ENCODE measurements around the gene CD27.

The CD27 gene

DNA sequence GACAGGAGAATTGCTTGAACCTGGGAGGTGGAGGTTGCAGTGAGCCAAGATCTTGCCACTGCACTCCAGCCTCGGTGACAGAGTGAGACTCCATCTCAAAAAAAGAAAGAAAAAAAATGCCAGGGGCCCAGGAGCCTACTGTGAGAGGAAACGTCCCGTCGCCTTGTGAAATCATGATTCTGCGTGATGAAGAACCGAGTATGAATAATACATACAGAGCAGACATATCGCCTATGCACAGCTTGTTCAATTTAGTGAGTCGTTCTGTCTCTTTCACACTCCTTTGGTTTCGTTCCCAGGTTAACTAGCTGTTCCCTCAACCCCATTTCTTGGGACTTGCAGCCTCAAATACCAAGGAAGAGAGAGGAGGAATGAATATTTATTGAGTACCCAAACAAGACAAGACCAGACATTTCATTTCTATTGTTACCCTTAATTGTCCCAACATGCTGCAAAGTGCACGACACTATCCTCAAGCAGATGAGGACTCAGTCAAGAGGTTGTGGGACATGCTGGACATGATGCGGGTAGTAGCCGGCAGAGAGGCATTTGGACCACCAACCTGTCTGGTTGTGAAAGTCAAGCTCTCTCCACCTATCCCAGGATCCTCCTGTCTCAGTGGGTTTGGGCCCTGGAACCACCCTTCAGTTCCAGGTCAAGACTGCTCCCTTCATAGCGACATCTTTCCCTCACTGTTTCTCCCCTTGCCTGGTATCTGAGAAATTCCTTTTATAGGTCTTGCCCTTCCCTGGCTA is 8.6 kb upstream of the CD27 start:
- Histone ChIP-seq H3K4me1 (ENCODE audit: control insufficient read depth, insufficient read depth, low read length, unreplicated experiment) (peaks cover 6% of the 10 kb centered on the region), H2AFZ (ENCODE audit: low read length, unreplicated experiment) (no peak overlapping the region), H3K79me2 (ENCODE audit: control insufficient read depth, insufficient read depth, low read length, unreplicated experiment) (no peaks in the 10 kb centered on the region), H3K36me3 (ENCODE audit: insufficient read depth, low read length) (no peaks in the 10 kb centered on the region), H3K27ac (ENCODE audit: low read depth, low read length) (no peak overlapping the region), H3K4me3 (ENCODE audit: low read depth, low read length) (no peak overlapping the region), H3K27me3 (ENCODE audit: insufficient read depth, low read length) (no peaks in the 10 kb centered on the region)

- no peaks in the 10 kb centered on the region for H3K79me2 ChIP-seq (ENCODE audit: control insufficient read depth, insufficient read depth, low read length, unreplicated experiment)
- no peak overlapping the region for H2AFZ ChIP-seq (ENCODE audit: low read length, unreplicated experiment)
- H3K4me1 ChIP-seq (ENCODE audit: control insufficient read depth, insufficient read depth, low read length, unreplicated experiment) = no peaks in the 10 kb centered on the region
- no peaks in the 10 kb centered on the region for H3K27me3 ChIP-seq (ENCODE audit: insufficient read depth, low read length)
- H3K4me3 ChIP-seq (ENCODE audit: low read depth, low read length) = no peak overlapping the region
- H3K27ac ChIP-seq (ENCODE audit: low read depth, low read length) = no peak overlapping the region
- H3K36me3 ChIP-seq (ENCODE audit: insufficient read depth, low read length) = no peaks in the 10 kb centered on the region
These were observed 7.2 kb upstream of the CD27 start for GRCh38 chr12:6437586-6437985.

DNA sequence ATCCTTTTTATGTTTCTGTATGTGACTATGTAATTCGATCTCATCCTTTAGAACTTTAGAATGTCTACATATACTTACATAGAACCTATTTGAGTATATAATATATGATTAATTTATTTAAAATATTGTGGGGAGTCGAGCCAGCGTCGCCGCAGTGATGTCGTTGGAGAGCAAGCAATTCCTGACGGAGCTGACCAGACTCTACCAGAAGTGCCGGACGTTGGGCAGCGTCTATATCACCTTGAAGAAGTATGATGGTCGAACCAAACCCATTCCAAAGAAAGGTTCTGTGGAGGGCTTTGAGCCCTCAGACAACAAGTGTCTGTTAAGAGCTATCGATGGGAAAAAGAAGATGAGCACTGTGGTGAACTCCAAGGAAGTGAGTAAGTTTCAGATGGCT is 6.4 kb upstream of the CD27 start:
- H3K79me2 ChIP-seq (ENCODE audit: control insufficient read depth, insufficient read depth, low read length, unreplicated experiment) = no peaks in the 10 kb centered on the region
- H3K4me3 ChIP-seq (ENCODE audit: low read depth, low read length) = no peak overlapping the region
- no peak overlapping the region for H3K27ac ChIP-seq (ENCODE audit: low read depth, low read length)
- no peak overlapping the region for H2AFZ ChIP-seq (ENCODE audit: low read length, unreplicated experiment)
- no peaks in the 10 kb centered on the region for H3K27me3 ChIP-seq (ENCODE audit: insufficient read depth, low read length)
- H3K36me3 ChIP-seq (ENCODE audit: insufficient read depth, low read length) = no peaks in the 10 kb centered on the region
- no peaks in the 10 kb centered on the region for H3K4me1 ChIP-seq (ENCODE audit: control insufficient read depth, insufficient read depth, low read length, unreplicated experiment)

GRCh38 chr12:6440391-6440790 is 4.4 kb upstream of the CD27 start:
- H3K27me3 ChIP-seq (ENCODE audit: insufficient read depth, low read length) = no peaks in the 10 kb centered on the region
- H3K4me1 ChIP-seq (ENCODE audit: control insufficient read depth, insufficient read depth, low read length, unreplicated experiment) = no peaks in the 10 kb centered on the region
- no peak overlapping the region for H2AFZ ChIP-seq (ENCODE audit: low read length, unreplicated experiment)
- H3K27ac ChIP-seq (ENCODE audit: low read depth, low read length) = no peak overlapping the region
- no peaks in the 10 kb centered on the region for H3K79me2 ChIP-seq (ENCODE audit: control insufficient read depth, insufficient read depth, low read length, unreplicated experiment)
- H3K36me3 ChIP-seq (ENCODE audit: insufficient read depth, low read length) = no peaks in the 10 kb centered on the region
- H3K4me3 ChIP-seq (ENCODE audit: low read depth, low read length) = no peak overlapping the region

DNA sequence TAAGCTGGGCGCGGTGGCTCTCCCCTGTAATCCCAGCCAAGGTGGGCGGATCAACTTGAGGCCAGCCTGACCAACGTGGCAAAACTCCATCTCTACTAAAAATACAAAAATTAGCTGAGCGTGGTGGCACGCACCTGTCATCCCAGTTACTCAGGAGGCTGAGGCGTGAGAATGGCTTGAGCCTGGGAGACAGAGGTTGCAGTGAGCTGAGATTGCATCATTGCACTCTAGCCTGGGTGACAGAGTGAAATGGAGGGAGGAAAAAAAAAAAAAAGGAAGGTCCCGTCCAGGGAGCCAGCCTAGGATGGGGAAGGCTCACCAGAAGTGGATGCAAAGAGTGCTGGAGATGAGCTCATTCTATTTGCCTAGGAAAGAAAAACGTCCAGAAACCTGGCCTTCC is 1.9 kb upstream of the CD27 start:
- no peaks in the 10 kb centered on the region for H3K27me3 ChIP-seq (ENCODE audit: insufficient read depth, low read length)
- no peak overlapping the region for H2AFZ ChIP-seq (ENCODE audit: low read length, unreplicated experiment)
- H3K4me1 ChIP-seq (ENCODE audit: control insufficient read depth, insufficient read depth, low read length, unreplicated experiment) = no peaks in the 10 kb centered on the region
- H3K4me3 ChIP-seq (ENCODE audit: low read depth, low read length) = no peak overlapping the region
- no peaks in the 10 kb centered on the region for H3K36me3 ChIP-seq (ENCODE audit: insufficient read depth, low read length)
- no peaks in the 10 kb centered on the region for H3K79me2 ChIP-seq (ENCODE audit: control insufficient read depth, insufficient read depth, low read length, unreplicated experiment)
- H3K27ac ChIP-seq (ENCODE audit: low read depth, low read length) = no peak overlapping the region

- Histone ChIP-seq H3K36me3 (ENCODE audit: insufficient read depth, low read length) (no peaks in the 10 kb centered on the region), H3K4me3 (ENCODE audit: low read depth, low read length) (no peak overlapping the region), H3K27me3 (ENCODE audit: insufficient read depth, low read length) (no peaks in the 10 kb centered on the region), H2AFZ (ENCODE audit: low read length, unreplicated experiment) (no peak overlapping the region), H3K27ac (ENCODE audit: low read depth, low read length) (no peak overlapping the region), H3K4me1 (ENCODE audit: control insufficient read depth, insufficient read depth, low read length, unreplicated experiment) (no peaks in the 10 kb centered on the region), H3K79me2 (ENCODE audit: control insufficient read depth, insufficient read depth, low read length, unreplicated experiment) (no peaks in the 10 kb centered on the region)
These were observed 1.3 kb upstream of the CD27 start for GRCh38 chr12:6443361-6443983.

- Histone ChIP-seq H3K27me3 (ENCODE audit: insufficient read depth, low read length) (no peaks in the 10 kb centered on the region), H3K79me2 (ENCODE audit: control insufficient read depth, insufficient read depth, low read length, unreplicated experiment) (no peaks in the 10 kb centered on the region), H3K4me1 (ENCODE audit: control insufficient read depth, insufficient read depth, low read length, unreplicated experiment) (no peaks in the 10 kb centered on the region), H3K27ac (ENCODE audit: low read depth, low read length) (no peak overlapping the region), H3K4me3 (ENCODE audit: low read depth, low read length) (no peak overlapping the region), H3K36me3 (ENCODE audit: insufficient read depth, low read length) (no peaks in the 10 kb centered on the region), H2AFZ (ENCODE audit: low read length, unreplicated experiment) (no peak overlapping the region)
These were observed 724 bp upstream of the CD27 start for GRCh38 chr12:6444031-6444430.

GRCh38 chr12:6450091-6450868 is 5.5 kb downstream of the CD27 start:
- peaks cover 23% of the 10 kb centered on the region for H3K79me2 ChIP-seq (ENCODE audit: control insufficient read depth, insufficient read depth, low read length, unreplicated experiment)
- no peaks in the 10 kb centered on the region for H3K36me3 ChIP-seq (ENCODE audit: insufficient read depth, low read length)
- no peak overlapping the region for H2AFZ ChIP-seq (ENCODE audit: low read length, unreplicated experiment)
- H3K4me1 ChIP-seq (ENCODE audit: control insufficient read depth, insufficient read depth, low read length, unreplicated experiment) = peaks cover 16% of the 10 kb centered on the region
- H3K27ac ChIP-seq (ENCODE audit: low read depth, low read length) = peak overlapping the region; percentile 70; the same call in 1 of the 2 replicates
- H3K4me3 ChIP-seq (ENCODE audit: low read depth, low read length) = peak overlapping the region; percentile 79
- H3K27me3 ChIP-seq (ENCODE audit: insufficient read depth, low read length) = no peaks in the 10 kb centered on the region

- peak overlapping the region; percentile 79 for H3K4me3 ChIP-seq (ENCODE audit: low read depth, low read length)
- H2AFZ ChIP-seq (ENCODE audit: low read length, unreplicated experiment) = peak overlapping the region; percentile 96
- H3K79me2 ChIP-seq (ENCODE audit: control insufficient read depth, insufficient read depth, low read length, unreplicated experiment) = peaks cover 23% of the 10 kb centered on the region
- H3K27me3 ChIP-seq (ENCODE audit: insufficient read depth, low read length) = no peaks in the 10 kb centered on the region
- peak overlapping the region; percentile 70 for H3K27ac ChIP-seq (ENCODE audit: low read depth, low read length)
- peaks cover 16% of the 10 kb centered on the region for H3K4me1 ChIP-seq (ENCODE audit: control insufficient read depth, insufficient read depth, low read length, unreplicated experiment)
- no peaks in the 10 kb centered on the region for H3K36me3 ChIP-seq (ENCODE audit: insufficient read depth, low read length)
These were observed 6.2 kb downstream of the CD27 start for GRCh38 chr12:6450869-6451347.

GRCh38 chr12:6451348-6452244 is 6.8 kb downstream of the CD27 start, which contains the start of gene TAPBPL:
Gene TAPBPL, plus strand, starts transcription at chr12:6452042. Its CDS starts 207 bp downstream, at chr12:6452249.
- peaks cover 16% of the 10 kb centered on the region for H3K4me1 ChIP-seq (ENCODE audit: control insufficient read depth, insufficient read depth, low read length, unreplicated experiment)
- H3K27me3 ChIP-seq (ENCODE audit: insufficient read depth, low read length) = no peaks in the 10 kb centered on the region
- H3K36me3 ChIP-seq (ENCODE audit: insufficient read depth, low read length) = no peaks in the 10 kb centered on the region
- peaks cover 23% of the 10 kb centered on the region for H3K79me2 ChIP-seq (ENCODE audit: control insufficient read depth, insufficient read depth, low read length, unreplicated experiment)
- H3K4me3 ChIP-seq (ENCODE audit: low read depth, low read length) = peak within 1 kb of the TSS; percentile 79
- H3K27ac ChIP-seq (ENCODE audit: low read depth, low read length) = peak within 1 kb of the TSS; percentile 70
- H2AFZ ChIP-seq (ENCODE audit: low read length, unreplicated experiment) = peak within 1 kb of the TSS; percentile 96

Measured in ACC112 (cell line).